H1 (cell line): Measurements from ENCODE around the gene TADA3. TPM values are rescaled to one million over a fixed set of nuclear protein-coding genes. Genes with fewer than 3 reads are reported as not detected.
A peak's percentile ranks its signal among the peaks of the same experiment; 100 is the strongest.

ENCODE experiments used
- ASH2L ChIP-seq: fragments of 200-600, 300-600 bp; sonication (generic); IDR thresholded peaks from one replicate; pipeline ENCODE4 v1.7.1; 2017; ENCODE audit warnings: low read length
- BACH1 ChIP-seq: IDR thresholded peaks from 2 replicates; pipeline ENCODE4 v1.6.1; 2012; ENCODE audit warnings: low read length, improper control_type of control experiment
- CEBPB ChIP-seq: IDR thresholded peaks from 2 replicates; pipeline ENCODE4 v1.6.1; 2012; ENCODE audit warnings: low read depth, low read length
- POLR2A ChIP-seq, 2 experiments: IDR thresholded peaks; 1 replicate in 1 of 2; 2 replicates in 1 of 2; pipeline ENCODE4 v1.6.1; 2011; ENCODE audit warnings: low read depth in 2 of 2, low read length in 2 of 2, mild to moderate bottlenecking in 2 of 2; ENCODE audit errors: control extremely low read depth in 1 of 2
- POU5F1 ChIP-seq: IDR thresholded peaks from 2 replicates; pipeline ENCODE4 v1.6.1; 2011; ENCODE audit warnings: low read depth, mild to moderate bottlenecking, low read length, moderate library complexity
- RAD21 ChIP-seq, 2 experiments: IDR thresholded peaks in 1 of 2; conservative IDR thresholded peaks in 1 of 2; 2 replicates each; pipeline ENCODE4 v1.6.1; 2011; ENCODE audit warnings: low read depth in 2 of 2, low read length in 2 of 2, improper control_type of control experiment in 1 of 2, inconsistent platforms in 1 of 2, mild to moderate bottlenecking in 1 of 2, moderate library complexity in 1 of 2
- RBBP5 ChIP-seq: IDR thresholded peaks from 2 replicates; pipeline ENCODE4 v1.7.1; 2012; ENCODE audit warnings: low read depth, mild to moderate bottlenecking, inconsistent platforms, low read length, moderate library complexity, borderline replicate concordance
- polyA plus RNA-seq, 7 experiments: library from polyadenylated mRNA; depleted of rRNA in 3 of 7; stranded (reverse) in 5 of 7; unstranded in 2 of 7; fragments of >200 nt in 5 of 7; fragments of 200-250 nt in 2 of 7; gene quantifications; 1 replicate in 5 of 7; 2 replicates in 1 of 7; 4 replicates in 1 of 7; pipeline versions ENCODE4 v1.2.1 to v1.2.3, GENCODE V29; 2011 to 2013; ENCODE audit warnings: missing spikeins in 2 of 7, mixed read lengths in 2 of 7
- total RNA-seq: library from RNA; stranded (reverse); fragmentation: NEBNext Ultra II Directional; extraction: Animal tissue kit (Norgen Biotek cat#: 25700); gene quantifications from 2 replicates; pipeline ENCODE4 v1.2.1, GENCODE V29; 2021
- TF ChIP-seq, protein P1 (sequence below), 3 experiments: IDR thresholded peaks; 1 replicate in 2 of 3; 2 replicates in 1 of 3; pipeline versions ENCODE4 v1.5.1 to v1.6.1; 2011; ENCODE audit warnings: low read length in 3 of 3, mild to moderate bottlenecking in 3 of 3, inconsistent platforms in 2 of 3, low read depth in 1 of 3, moderate library complexity in 1 of 3; ENCODE audit not compliant: insufficient read depth in 1 of 3; ENCODE audit errors: control extremely low read depth in 1 of 3

The TADA3 gene
- total and polyA plus RNA-seq, 2 of the 8 experiments (the other 6 are each of a cell fraction or from before 2014, with no cell fraction given), result 43.4 to 50.3 TPM

DNA sequence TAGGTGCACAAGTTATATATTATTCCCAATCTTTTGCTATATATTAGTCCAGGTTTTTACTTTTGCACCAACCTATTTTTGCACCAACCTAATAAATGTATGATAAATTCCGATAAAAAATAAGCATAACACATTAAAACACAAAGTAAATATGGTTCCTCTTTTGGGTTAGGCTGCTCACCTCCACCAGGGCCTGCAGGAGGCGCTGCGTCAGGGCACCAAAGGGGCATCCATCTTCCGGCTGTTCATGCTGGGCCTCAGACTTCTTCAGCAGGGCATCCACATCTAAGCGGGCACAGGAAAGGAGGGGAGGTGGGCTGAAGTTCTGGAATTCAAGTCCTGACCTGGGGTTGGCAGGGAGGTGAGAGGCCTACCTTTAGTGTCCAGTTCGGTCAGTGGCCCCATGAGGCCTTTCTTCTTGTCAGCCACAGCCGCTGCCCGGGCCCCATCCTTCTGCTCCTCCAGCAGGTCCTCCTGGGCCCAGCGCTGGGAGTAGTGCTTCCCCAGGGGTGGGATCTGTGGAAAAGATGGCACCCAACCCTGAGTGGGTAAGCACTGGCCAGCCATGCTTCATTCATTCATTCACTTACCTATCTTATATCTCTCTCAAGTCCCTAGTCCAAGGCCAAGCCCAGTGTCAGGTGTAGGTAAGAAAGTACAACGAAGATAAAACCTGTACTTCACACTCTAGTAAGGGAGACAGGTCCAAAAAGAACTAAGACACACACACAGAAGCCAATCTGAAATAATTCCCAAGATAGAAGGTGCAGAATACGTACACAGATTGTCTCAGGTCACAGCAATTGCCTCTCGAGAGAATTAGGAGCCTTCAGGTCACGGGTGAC, 5.2 kb downstream of the TADA3 start (continued):
- TF ChIP-seq, protein P1, sequence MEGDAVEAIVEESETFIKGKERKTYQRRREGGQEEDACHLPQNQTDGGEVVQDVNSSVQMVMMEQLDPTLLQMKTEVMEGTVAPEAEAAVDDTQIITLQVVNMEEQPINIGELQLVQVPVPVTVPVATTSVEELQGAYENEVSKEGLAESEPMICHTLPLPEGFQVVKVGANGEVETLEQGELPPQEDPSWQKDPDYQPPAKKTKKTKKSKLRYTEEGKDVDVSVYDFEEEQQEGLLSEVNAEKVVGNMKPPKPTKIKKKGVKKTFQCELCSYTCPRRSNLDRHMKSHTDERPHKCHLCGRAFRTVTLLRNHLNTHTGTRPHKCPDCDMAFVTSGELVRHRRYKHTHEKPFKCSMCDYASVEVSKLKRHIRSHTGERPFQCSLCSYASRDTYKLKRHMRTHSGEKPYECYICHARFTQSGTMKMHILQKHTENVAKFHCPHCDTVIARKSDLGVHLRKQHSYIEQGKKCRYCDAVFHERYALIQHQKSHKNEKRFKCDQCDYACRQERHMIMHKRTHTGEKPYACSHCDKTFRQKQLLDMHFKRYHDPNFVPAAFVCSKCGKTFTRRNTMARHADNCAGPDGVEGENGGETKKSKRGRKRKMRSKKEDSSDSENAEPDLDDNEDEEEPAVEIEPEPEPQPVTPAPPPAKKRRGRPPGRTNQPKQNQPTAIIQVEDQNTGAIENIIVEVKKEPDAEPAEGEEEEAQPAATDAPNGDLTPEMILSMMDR (IDR thresholded peaks at IDR 0.05; ENCODE audit: control extremely low read depth in 1 of 3, insufficient read depth in 1 of 3, low read depth in 1 of 3, low read length in 3 of 3), result peak; percentile 60 to 82 (median 71)
- TF ChIP-seq POLR2A (IDR thresholded peaks at IDR 0.05; ENCODE audit: control extremely low read depth in 1 of 2, low read depth in 2 of 2, low read length in 2 of 2) (0 out of 3 replicates have a peak, but pooled peaks of 1 of the 2 experiments have one; percentile 44), BACH1 (no peak), POU5F1 (no peak), ASH2L (no peak), RBBP5 (no peak), RAD21 (IDR thresholded peaks at IDR 0.05 in 1 of 2, conservative IDR thresholded peaks at IDR 0.05 in 1 of 2; ENCODE audit: low read depth in 2 of 2, low read length in 2 of 2) (peak in 1 of 2 experiments; percentile 31; a peak in 1 of 4 replicates), CEBPB (no peak)
